ENCODE results near the gene TMEM59L. TPM values are rescaled to one million over a fixed set of nuclear protein-coding genes. Genes with fewer than 3 reads are reported as not detected.

The TMEM59L gene
- total RNA-seq, 1 experiment from 2014 or later: 2.4 TPM

DNA sequence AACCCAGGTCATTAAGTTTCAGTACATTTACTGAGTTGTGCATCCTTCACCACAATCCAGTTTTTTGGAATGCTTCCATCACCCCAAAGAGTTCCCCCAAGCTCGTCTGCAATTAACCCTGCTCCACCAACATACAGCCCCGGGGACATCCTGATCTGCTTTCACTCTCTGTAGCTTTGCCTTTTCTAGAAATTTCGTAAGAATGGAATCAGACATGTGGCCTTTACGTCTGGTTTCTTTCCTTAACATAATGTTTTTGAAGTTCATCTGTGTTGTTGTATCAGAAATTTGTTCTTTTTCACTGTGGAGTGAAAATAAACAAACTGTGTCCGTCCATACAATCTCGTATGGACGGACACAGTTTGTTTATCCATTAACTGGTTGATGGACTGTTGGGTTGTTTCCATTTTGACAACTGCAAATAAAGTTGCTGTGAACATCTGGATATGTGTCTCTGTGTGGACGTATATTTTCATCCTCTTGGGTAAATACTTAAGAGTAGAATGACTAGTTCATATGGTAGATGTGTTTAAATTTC, 27.1 kb downstream of the TMEM59L start:
- POLR2A ChIA-PET: no interaction called here
- in situ Hi-C loops (cut with HindIII; ENCODE audit: low pct_unique_long_range_greater_than_20kb, low sequenced_read_pairs): no loop called here

DNA sequence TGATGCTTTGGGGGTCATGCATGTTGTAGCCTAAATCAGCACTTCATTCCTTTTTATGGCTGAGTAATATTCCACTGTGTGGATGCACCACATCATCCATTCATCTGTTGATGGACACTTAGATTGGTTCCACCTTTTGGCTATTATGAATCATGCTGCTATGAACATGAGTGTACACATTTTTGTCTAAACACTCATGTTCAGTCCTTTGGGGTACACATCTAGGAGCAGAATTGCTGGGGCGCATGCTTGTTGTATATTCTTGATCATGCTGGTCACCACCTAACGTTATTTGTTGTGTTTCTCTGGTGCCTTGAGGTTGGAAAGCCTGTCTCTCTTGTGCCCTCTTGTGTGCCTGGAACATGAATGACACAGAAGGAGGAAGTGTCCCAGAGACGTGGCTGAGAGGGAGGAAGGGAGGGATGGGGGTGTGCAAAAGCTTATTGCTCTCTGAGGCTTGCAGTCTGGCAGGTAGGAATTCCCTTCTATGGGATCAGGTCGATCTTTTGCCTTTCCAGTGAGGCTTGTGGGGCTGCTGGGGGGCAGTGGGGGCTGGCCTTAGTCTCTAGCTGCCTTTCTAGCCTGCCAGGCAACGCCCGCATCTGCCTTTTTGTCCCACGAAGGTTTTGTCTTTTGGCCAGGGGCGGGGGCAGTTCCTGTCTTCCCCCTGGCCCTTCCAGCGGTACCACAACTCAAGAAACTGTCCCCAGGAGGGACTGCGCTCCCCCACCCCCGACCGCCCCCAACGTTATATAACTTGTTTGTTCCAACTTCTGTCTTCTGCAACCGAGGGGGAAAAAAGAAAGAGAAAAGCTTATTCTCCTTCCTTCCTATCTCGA, 31.7 kb downstream of the TMEM59L start:
- no peak overlapping the region for H3K4me3 ChIP-seq (ENCODE audit: low read depth in 2 of 2, low read length in 2 of 2)
- in situ Hi-C loops (cut with HindIII; ENCODE audit: low pct_unique_long_range_greater_than_20kb, low sequenced_read_pairs) (no loop called here), intact Hi-C loops (cut with micrococcal nuclease; ENCODE audit: unreplicated experiment) (no loop called here)
- no peaks in the 10 kb centered on the region for H3K36me3 ChIP-seq (ENCODE audit: control insufficient read depth, insufficient read depth, low read length)
- DNase-seq (ENCODE audit: low read depth, low spot score) (no peak), ATAC-seq (no peak)
- CTCF ChIA-PET: no interaction called here
- H3K27me3 ChIP-seq (ENCODE audit: control insufficient read depth, insufficient read depth, low read length): no peaks in the 10 kb centered on the region
- H3K9me3 ChIP-seq (ENCODE audit: control insufficient read depth, insufficient read depth, low read depth, low read length): no peaks in the 10 kb centered on the region
- H3K27ac ChIP-seq (ENCODE audit: low read length): no peak overlapping the region
- H3K4me1 ChIP-seq (ENCODE audit: control insufficient read depth, insufficient read depth, low read length): no peaks in the 10 kb centered on the region
- BruUV-seq (replicated peaks): no TSS peak
- POLR2A ChIA-PET: interaction anchor here (0.6 kb wide), 1 partner anchor 38 kb away, joined by 3 read pairs; no protein-coding TSS in a partner anchor
- TF ChIP-seq, protein P1, sequence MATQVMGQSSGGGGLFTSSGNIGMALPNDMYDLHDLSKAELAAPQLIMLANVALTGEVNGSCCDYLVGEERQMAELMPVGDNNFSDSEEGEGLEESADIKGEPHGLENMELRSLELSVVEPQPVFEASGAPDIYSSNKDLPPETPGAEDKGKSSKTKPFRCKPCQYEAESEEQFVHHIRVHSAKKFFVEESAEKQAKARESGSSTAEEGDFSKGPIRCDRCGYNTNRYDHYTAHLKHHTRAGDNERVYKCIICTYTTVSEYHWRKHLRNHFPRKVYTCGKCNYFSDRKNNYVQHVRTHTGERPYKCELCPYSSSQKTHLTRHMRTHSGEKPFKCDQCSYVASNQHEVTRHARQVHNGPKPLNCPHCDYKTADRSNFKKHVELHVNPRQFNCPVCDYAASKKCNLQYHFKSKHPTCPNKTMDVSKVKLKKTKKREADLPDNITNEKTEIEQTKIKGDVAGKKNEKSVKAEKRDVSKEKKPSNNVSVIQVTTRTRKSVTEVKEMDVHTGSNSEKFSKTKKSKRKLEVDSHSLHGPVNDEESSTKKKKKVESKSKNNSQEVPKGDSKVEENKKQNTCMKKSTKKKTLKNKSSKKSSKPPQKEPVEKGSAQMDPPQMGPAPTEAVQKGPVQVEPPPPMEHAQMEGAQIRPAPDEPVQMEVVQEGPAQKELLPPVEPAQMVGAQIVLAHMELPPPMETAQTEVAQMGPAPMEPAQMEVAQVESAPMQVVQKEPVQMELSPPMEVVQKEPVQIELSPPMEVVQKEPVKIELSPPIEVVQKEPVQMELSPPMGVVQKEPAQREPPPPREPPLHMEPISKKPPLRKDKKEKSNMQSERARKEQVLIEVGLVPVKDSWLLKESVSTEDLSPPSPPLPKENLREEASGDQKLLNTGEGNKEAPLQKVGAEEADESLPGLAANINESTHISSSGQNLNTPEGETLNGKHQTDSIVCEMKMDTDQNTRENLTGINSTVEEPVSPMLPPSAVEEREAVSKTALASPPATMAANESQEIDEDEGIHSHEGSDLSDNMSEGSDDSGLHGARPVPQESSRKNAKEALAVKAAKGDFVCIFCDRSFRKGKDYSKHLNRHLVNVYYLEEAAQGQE (IDR thresholded peaks at IDR 0.05; ENCODE audit: insufficient read depth in 1 of 2, low read depth in 2 of 2, low read length in 1 of 2): no peak
- no peak for TF ChIP-seq SIN3A (IDR thresholded peaks at IDR 0.05; ENCODE audit: borderline replicate concordance, insufficient read depth, low read depth, low read length)
- TF ChIP-seq, protein P2, sequence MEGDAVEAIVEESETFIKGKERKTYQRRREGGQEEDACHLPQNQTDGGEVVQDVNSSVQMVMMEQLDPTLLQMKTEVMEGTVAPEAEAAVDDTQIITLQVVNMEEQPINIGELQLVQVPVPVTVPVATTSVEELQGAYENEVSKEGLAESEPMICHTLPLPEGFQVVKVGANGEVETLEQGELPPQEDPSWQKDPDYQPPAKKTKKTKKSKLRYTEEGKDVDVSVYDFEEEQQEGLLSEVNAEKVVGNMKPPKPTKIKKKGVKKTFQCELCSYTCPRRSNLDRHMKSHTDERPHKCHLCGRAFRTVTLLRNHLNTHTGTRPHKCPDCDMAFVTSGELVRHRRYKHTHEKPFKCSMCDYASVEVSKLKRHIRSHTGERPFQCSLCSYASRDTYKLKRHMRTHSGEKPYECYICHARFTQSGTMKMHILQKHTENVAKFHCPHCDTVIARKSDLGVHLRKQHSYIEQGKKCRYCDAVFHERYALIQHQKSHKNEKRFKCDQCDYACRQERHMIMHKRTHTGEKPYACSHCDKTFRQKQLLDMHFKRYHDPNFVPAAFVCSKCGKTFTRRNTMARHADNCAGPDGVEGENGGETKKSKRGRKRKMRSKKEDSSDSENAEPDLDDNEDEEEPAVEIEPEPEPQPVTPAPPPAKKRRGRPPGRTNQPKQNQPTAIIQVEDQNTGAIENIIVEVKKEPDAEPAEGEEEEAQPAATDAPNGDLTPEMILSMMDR (IDR thresholded peaks at IDR 0.05): no peak
- no peak for TF ChIP-seq TCF7L2 (IDR thresholded peaks at IDR 0.05; ENCODE audit: low read depth, low read length)
- no peak for TF ChIP-seq POLR2AphosphoS5 (IDR thresholded peaks at IDR 0.05; ENCODE audit: low read depth, low read length)

More for the DNA sequence above, 27.1 kb downstream of the TMEM59L start:
- Histone ChIP-seq H3K4me3 (ENCODE audit: low read depth in 2 of 2, low read length in 2 of 2) (no peak overlapping the region), H3K4me1 (ENCODE audit: control insufficient read depth, insufficient read depth, low read length) (no peaks in the 10 kb centered on the region), H3K36me3 (ENCODE audit: control insufficient read depth, insufficient read depth, low read length) (no peaks in the 10 kb centered on the region), H3K27me3 (ENCODE audit: control insufficient read depth, insufficient read depth, low read length) (no peaks in the 10 kb centered on the region), H3K9me3 (ENCODE audit: control insufficient read depth, insufficient read depth, low read depth, low read length) (no peaks in the 10 kb centered on the region), H3K27ac (ENCODE audit: low read length) (no peak overlapping the region)
- intact Hi-C loops (cut with micrococcal nuclease; ENCODE audit: unreplicated experiment): no loop called here
- CTCF ChIA-PET: no interaction called here
- no peak for DNase-seq (ENCODE audit: low read depth, low spot score)
- BruUV-seq (replicated peaks): no TSS peak
- no peak for ATAC-seq
- TF ChIP-seq POLR2AphosphoS5 (IDR thresholded peaks at IDR 0.05; ENCODE audit: low read depth, low read length) (no peak), SIN3A (IDR thresholded peaks at IDR 0.05; ENCODE audit: borderline replicate concordance, insufficient read depth, low read depth, low read length) (no peak), TCF7L2 (IDR thresholded peaks at IDR 0.05; ENCODE audit: low read depth, low read length) (no peak)
- TF ChIP-seq, protein P2 (IDR thresholded peaks at IDR 0.05): no peak
- TF ChIP-seq, protein P1 (IDR thresholded peaks at IDR 0.05; ENCODE audit: insufficient read depth in 1 of 2, low read depth in 2 of 2, low read length in 1 of 2): no peak

All from Panc1 (cell line).